T-helper 2 cell treated with Interferon-gamma antibody and Interleukin-4, amounts not matched to agents 100 ng/mL and 5 ng/mL, for 36 hours (primary cell): ENCODE measurements around the gene RPTOR. TPM values are rescaled to one million over a fixed set of nuclear protein-coding genes. Genes with fewer than 3 reads are reported as not detected.

Experiments
- intact Hi-C: fragments of 100-400 bp; cut with micrococcal nuclease; formaldehyde crosslinking; loops from one replicate; pipeline ENCODE4 v1.15.1; 2023
- total RNA-seq: library from RNA; stranded (reverse); gene quantifications from 2 replicates; pipeline ENCODE4 v1.2.3, GENCODE V29; 2022

Gene RPTOR
- total RNA-seq, 1 donor from 2014 or later = 78.5 TPM

DNA sequence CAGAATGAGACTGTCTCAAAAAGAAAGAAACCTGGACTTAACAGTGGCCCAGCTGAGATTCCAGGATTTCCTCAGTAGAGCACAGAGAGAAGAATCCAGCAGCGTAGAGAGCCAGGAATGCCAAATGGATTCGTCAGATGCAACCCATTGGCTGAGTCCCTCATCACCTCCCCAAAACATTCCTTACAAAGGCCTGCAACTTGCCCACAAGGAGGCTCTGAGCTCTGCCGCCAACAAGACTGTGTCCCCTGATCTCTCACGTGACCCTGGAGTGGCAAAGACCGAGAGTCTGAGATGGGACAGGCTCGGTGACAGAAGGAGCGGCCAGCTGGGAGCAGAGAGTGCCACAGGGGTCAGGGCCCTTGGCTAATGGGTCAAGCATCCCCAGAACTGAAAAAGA is 440.1 kb downstream of the RPTOR start:
- intact Hi-C loops = loop anchor here (5.0 kb wide), 1 partner anchor 407 kb away; no protein-coding TSS in a partner anchor

DNA sequence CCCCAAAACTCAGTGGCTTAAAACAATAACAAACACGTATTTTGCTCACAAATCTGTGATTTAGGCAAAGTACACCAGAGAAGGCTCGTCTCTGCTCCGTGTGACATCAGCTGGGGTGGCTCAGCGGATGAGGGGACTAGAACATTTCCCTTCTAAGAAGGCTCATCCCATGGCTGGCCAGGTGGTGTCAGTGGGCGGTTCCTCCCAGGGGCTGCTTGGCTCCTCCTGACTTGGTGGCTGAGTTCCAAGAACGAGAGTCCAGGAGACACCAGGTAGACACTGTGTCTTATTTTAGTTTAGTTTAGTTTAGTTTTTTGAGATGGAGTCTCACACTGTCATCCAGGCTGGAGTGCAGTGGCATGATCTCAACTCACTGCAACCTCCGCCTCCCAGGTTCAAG is 441.4 kb downstream of the RPTOR start:
- intact Hi-C loops = no loop called here

DNA sequence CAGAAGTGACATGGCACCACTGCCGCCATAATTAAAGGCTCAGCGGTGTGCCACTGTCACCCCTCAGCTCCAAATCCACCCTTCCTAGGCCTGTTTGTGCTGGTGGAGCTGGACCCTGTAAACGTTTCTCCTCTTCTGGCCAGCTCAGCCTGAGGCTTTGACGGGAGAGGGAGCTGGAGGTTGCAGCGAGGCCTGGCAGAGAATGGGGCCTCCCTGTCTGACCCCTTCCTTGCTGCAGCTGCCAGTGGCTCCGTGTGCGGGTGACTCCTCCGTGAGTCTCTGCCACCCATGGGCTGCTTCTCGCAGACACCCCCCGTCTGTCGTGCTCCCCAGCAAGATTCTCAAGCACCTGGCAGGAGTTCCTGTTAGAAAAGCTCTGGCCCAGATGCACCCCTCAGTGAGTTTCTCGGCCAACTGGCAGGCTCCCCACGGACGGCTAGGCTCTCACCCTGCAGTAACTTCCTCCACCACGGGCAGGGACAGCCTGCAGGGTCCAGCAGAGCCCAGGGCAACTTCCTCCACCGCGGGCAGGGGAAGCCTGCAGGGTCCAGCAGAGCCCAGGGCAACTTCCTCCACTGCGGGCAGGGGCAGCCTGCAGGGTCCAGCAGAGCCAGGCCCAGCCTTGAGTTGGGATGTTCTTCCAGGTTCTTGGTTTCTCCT is 442.3 kb downstream of the RPTOR start:
- intact Hi-C loops = no loop called here

DNA sequence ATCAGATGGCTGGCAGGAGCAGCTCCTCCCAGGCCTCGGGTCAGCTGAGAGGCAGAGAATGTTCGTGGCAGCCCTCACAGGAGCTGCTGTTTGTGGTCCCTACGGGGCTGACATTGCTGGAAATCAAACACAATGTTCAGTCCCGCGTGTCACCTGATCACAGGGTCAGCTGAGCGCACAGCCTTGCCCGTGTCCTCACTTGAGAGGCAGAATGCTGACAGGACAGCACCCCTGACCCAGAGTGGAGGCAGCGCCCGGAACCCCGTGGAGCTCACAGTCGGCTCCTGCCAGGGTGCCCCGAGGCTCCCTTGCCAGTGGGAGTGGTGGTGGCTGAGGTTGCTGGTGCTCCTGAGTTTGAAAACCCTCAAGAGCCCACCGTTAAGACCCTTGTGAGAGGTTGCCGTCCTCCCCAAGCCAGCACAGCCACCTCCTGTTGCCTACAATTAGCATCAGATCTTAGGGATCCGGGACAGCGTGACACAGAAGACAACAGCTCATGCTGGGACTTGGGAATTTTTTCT is 443.4 kb downstream of the RPTOR start:
- intact Hi-C loops = no loop called here

DNA sequence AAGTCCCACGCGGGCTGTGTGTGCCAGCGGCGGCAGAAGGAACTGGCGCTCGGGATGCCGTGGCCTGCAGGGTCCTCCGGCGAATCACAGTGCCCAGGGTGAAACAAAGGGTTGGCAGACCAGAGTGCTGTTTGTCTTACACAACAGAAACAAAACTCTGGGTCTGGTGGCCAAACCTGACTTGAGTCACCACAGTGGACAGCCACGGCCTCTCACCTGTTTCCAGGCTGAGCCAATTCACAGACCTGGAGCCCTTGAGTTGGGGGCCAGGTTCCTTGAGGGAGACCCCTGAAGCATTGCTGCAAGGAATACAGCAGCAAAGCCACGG is 444.9 kb downstream of the RPTOR start:
- intact Hi-C loops = loop anchor here (1.0 kb wide), 1 partner anchor 112 kb away; no protein-coding TSS in a partner anchor

DNA sequence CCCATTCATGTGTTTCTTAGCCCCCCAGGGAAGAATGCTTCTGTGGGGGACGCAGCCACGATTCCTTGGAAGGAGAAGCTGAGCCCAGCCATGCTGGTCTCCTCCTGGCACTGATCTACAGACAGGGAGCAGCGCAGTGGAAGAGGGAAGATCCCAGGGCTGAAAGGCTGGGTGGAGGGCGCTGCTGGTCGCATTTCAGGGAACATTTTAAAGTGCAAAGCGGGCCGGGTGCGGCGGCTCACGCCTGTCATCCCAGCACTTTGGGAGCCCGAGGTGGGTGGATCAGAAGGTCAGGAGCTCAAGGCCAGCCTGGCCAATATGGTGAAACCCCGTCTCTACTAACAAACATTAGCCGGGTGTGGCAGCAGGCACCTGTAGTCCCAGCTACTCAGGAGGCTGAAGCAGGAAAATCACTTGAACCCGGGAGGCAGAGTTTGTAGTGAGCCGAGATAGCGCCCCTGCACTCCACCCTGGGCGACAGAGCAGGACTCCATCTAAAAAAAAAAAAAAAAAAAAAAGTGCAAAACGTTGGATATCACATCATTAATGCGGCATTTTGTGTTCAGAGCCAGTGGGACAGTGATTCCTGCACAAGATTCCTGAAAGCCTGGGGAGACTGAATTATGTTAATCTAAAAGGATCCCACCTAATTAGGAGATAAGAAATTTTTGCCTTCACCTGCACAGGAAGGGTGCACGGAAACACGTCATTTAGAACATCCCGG is 446.4 kb downstream of the RPTOR start:
- intact Hi-C loops = loop anchor here (10.0 kb wide), 1 partner anchor 494 kb away; no protein-coding TSS in a partner anchor

DNA sequence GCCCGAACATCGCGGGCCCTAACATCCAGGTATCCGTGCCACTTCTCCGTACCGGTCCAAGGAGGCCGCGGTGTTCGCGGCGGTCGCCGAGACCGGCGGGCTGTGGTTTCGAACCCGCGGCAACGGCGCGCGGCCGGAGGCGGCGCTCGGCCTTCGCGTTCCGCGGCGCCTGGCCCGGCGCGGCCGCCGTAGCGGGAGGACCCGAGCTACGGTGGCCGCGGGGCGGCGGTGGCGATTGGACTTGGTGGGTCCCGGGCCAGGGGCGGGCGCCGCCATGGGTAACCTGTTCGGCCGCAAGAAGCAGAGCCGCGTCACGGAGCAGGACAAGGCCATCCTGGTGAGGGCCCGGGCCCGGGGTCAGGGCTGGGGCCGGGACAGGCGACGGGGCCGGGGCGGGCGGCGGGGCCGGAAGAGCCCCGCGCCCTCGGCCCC is 447.0 kb downstream of the RPTOR start, which contains the start of gene CHMP6:
TSS of gene CHMP6 (plus strand) at position 197 of the 432 bp plus-strand sequence. CDS start at position 275, 78 bp downstream.
- intact Hi-C loops = loop anchor here (10.0 kb wide), 1 partner anchor 493 kb away; no protein-coding TSS in a partner anchor

DNA sequence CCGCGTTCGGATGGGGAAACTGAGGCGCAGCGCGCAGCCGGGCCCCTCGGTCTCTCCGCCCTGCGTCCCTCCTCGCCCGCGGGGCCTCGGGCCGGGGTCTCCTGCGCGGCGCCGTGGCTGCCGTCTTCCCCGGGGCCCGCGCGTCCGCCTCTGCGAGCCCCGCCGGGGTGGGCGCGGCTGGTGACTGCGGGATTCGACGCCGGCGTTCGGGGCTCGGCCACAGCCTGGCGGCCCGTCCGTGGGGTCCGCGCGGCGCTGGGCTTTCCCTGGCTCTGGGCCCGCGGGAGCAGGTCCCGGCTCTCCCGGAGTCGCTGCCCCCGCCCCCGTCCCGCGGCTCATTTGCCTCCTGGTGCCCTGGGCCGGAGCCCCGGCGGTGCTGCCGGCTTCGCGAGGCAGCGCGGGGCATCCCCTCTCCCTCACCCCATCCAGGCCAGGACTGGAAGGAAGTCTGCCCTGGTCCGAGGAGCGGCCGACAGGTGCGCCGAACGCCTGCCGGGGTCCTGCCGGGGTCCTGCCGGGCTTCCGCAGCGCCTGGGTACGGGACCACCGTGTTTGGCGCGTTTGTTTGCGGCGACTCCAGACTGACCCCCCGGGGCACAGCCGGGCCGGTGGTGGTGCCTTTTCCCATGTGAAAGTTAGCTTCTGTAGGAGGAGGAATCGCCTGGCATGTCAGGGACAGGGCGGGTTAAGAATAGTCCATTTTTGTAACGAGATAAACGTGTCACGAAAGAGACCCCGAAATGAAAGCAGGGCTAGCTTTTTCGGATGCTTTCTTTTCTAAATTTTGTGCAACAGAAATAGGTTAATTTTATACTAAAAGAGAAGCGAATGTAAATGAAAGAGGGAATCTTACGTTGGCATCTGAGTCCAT is 447.7 kb downstream of the RPTOR start:
- intact Hi-C loops = loop anchor here (10.0 kb wide), 1 partner anchor 492 kb away; no protein-coding TSS in a partner anchor

DNA sequence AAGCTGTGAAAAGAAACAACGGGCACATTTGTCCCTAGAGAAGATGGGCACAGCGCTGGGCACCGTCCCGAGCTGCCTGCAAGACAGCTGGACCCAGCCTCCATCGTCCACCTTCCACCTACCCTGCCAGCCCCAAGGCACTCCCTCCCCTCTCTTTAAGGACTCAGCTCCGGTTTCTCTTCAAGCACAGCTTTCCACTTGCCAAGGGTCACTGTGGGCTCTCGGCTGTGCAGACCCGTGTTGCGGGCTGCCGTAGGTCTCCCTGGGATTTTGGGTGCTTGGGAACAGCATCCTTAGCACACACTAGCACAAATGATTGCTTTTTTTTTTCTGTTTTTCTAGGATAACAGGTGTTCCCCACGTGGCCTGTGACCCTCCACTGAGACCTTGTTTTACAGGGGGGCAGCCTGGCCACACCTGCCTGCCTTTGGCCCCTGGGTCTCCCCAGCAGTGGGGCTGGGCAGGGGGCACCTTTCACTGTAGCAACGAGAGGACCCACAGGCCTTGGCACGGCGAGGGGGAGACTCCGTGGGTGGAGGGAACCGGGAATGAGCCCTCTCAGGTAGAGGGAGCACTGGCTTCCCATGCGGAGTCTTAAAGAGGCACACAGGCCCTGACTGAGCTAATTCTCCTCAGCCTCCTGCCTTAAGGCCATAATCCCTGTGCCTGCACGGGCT is 448.4 kb downstream of the RPTOR start:
- intact Hi-C loops = loop anchor here (10.0 kb wide), 1 partner anchor 492 kb away; no protein-coding TSS in a partner anchor

DNA sequence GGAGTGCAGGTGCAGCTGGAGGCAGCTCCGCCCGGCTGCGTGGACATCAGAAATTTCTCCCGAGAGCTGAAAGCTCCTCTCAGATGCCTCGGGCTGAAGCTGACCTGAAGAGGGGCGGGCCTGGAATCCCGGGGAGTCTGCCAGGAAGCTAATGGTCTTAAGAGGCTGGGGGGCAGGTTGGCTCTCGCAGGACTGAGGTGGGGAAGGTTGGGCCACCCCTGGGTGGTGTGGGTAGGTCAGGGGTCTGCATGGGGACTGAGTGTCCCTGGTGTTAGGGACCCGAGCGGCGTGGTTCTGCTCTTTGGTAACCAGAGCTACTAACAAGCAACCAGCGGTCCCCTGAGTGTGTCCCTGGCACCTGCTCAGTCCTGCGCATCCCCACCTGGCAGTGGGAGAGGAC is 450.5 kb downstream of the RPTOR start:
- intact Hi-C loops = loop anchor here (10.0 kb wide), 1 partner anchor 490 kb away; no protein-coding TSS in a partner anchor

DNA sequence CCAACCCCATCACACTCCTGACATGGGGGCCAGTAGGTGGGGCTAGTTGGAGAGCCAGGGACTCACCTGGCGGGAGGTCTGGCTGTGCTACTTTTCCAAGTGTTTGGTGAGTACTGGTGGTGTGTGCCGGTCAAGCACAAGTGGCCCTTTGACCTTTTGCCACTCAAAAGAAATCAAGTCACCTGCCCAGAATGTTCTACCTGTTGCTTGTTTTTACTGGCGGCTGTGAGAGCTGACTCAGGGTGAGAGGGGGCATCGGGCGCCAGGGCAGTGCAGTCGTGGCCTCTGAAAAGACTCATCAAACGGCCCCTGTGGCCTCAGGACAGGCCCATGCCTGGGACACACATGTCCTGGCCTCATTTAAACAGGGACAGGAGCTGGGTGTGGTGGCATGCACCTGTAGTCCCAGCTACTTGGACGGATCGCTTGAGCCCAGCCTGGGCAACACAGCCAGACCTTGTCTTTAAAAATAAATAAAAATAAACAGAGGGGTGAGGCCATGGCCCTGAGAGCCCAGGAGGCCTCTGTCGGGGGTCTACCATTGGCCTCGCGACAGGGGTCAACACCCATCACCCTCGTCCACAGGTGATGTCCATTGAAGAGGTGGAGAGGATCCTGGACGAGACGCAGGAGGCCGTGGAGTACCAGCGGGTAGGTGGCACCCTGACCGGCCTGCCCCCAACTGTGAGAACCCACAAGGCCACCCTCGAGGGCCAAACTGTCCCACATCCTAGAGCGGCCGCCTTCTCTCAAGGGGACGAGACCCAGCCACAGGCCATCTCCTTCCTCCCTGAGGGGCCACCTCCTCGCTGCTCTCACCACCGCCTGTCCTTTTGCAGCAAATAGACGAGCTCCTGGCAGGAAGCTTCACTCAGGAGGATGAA is 452.0 kb downstream of the RPTOR start:
- intact Hi-C loops = loop anchor here (10.0 kb wide), 1 partner anchor 488 kb away; no protein-coding TSS in a partner anchor

DNA sequence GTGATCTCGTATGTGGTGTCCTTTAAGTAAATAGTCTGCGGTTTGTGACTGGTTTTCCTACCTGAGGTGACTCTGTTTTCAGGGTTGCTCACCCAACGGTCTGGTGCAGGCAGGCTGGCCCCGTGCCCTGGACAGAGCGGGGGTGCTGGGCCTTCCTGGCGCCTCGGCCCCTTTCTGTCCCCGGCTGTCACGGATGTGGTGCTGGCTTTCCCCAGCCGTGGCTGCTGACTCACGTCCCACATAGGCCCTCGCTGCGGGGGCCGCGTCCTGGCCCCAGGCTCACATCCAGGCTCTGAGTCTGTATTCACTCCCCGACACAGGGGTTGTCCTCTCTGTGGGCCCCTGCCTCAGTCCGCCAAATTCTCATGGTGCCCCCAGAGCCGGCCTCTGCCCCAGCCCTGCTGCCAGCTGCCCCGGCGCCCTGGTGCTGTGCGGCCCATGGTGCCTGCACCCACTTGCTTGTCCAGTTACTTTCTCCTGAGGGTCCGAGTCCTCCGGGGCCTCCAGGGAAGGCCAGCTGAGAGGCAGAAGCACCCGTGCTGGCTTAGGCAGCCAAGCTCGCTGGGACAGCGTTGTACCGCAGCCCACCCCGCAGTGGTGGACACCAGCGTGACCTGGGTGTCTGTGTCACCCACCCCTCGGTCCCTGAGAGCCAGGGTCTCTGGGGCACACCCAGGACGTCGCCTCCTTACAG is 452.9 kb downstream of the RPTOR start:
- intact Hi-C loops = loop anchor here (10.0 kb wide), 1 partner anchor 487 kb away; no protein-coding TSS in a partner anchor

DNA sequence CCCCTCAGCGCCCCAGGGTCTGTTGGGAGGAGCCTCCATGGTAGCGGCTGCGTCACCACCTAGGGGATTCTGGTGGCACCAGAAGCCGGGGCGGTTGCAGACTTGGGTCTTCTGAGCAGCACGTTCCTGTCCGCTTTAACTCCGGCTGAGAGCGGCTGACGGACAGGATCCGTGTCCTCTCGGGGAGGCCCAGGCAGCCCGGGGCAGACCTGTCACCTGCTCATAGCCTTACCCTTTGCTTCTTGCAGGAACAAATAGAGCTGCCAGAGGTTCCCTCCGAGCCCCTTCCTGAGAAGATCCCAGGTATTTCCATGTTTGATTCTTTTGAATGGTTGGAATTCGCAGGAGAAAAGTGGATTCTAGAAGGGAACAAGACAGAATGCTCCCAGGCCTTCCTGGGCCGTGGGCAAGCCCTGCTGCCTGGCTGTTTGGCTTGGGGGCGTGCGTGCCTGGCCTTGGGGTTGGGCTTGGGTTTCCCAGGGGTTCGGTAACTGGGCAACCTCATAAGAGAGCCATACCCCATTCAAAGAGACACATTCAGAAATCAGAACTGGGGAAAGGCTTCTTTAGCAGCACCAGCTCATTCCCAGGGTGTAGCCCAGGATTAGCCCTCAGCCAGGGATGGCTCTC is 453.6 kb downstream of the RPTOR start:
- intact Hi-C loops = loop anchor here (10.0 kb wide), 1 partner anchor 487 kb away; no protein-coding TSS in a partner anchor

DNA sequence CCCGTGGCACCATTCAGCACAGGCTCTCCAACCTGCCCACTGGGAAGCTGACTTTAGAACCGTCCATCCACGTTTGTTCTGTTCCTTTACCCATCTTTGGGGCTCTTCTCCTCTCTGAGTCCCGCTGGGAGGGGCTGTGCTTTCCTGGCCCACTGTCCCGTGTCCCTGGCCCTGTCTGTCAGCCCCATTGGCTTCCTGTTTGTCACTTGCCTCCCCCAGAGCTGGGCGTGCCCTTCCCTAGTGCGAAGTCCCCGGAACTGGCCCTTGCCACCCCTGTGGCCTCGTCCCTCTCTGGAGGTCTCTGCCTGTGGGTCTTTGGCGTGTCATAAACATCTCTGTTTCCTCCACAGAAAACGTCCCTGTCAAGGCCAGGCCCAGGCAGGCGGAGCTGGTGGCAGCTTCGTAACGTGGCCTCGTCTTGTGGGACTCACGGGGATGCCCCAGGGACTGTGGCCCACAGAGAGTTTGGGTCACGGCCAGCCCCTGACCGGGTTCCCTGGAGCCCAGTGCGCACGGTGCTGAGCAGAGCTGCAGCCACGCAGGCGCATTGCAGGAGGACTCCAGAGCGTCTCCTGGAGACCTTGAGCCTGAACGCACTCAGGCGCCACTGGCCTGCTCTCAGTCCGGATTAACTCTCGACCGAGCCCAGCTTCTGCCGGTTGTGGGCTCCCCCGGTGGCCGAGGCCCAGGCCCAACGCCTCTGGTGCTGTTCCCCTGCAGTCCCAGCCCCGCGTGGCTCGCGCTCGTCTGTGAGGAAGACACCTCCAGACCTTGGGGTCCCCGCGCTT is 454.3 kb downstream of the RPTOR start:
- intact Hi-C loops = loop anchor here (10.0 kb wide), 1 partner anchor 486 kb away; no protein-coding TSS in a partner anchor

DNA sequence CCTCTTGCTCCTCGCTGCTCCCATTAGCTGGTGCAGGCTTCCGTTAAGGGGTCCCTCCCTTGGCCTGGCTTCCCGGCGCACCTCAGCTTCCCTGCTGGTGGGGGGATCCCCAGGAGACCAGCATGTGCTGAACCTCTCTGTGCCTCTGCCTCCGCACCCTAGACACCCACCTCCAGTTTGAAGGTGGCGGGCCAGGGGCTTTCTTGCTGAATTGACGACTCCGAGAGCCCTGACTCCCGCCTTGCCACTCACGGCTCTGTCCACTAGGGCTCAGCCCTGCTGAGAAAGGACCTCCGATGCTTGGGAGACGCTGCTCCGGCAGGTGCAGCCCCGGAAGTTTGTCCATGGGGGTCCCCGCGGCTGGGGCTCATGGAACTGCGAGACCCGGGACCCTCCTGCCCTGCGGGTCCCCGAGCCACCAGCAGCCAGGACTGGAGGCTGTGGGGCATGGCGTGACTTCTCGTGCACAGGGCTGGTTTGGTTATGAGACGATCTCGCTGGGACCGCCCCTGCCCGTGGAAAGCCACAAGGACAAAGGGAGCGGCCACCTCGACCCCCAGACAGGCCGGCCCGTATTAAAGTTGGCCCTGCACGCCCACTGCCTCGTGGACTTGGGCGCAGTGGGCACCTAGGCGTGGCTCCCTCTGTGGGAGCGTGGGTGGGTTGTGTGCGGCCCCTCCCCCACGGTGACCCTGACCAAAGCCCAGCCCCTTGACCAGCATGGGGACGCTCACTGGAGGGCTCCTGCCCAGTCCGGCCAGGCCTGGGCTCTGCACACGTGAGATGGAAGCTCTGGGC is 455.1 kb downstream of the RPTOR start:
- intact Hi-C loops = loop anchor here (10.0 kb wide), 1 partner anchor 485 kb away; no protein-coding TSS in a partner anchor

DNA sequence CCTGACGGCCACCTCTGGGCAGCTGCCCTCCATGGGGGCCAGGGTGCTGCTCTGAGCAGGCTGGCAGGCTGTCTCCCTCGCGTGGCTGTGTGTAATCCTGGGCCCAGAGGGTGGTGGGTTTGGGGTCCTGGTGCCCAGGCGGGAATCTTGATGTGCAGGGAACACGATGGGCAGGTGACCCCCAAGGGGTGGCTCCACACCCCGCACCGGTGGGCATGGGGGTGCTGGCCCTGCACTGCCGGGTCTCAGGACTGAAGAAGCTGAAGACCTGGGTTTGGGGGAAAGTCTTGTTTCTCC is 455.6 kb downstream of the RPTOR start:
- intact Hi-C loops = no loop called here
